ENCODE measurements around the gene BIN1.

Gene BIN1

GRCh38 chr2:127044165-127044718 is 62.7 kb downstream of the BIN1 start:
- Histone ChIP-seq H3K27me3 (peaks cover 0 to 2% of the 10 kb centered on the region in 2 donors), H3K4me3 (no peak overlapping the region), H3K9me3 (no peaks in the 10 kb centered on the region), H3K27ac (no peak overlapping the region), H3K36me3 (peaks cover 0 to 12% (median 0%) of the 10 kb centered on the region in 3 donors), H3K4me1 (no peaks in the 10 kb centered on the region)
- TF ChIP-seq CTCF (IDR thresholded peaks at IDR 0.05) = no peak
- no peak for DNase-seq
- intact Hi-C loops (cut with DNase I; ENCODE audit: low total_unique reads) = no loop called here

GRCh38 chr2:127043367-127044164 is 63.4 kb downstream of the BIN1 start:
- no peak for TF ChIP-seq CTCF (IDR thresholded peaks at IDR 0.05)
- Histone ChIP-seq H3K9me3 (no peaks in the 10 kb centered on the region), H3K27me3 (no peaks in the 10 kb centered on the region), H3K4me1 (no peaks in the 10 kb centered on the region), H3K36me3 (peaks cover 0 to 7% (median 0%) of the 10 kb centered on the region in 3 donors), H3K27ac (no peak overlapping the region), H3K4me3 (no peak overlapping the region)
- intact Hi-C loops (cut with DNase I; ENCODE audit: low total_unique reads) = no loop called here
- no peak for DNase-seq

- Histone ChIP-seq H3K27ac (no peak overlapping the region), H3K4me3 (no peak overlapping the region), H3K27me3 (no peaks in the 10 kb centered on the region), H3K4me1 (no peaks in the 10 kb centered on the region), H3K9me3 (no peaks in the 10 kb centered on the region), H3K36me3 (no peaks in the 10 kb centered on the region)
- intact Hi-C loops (cut with DNase I; ENCODE audit: low total_unique reads) = no loop called here
- no peak for DNase-seq
- no peak for TF ChIP-seq CTCF (IDR thresholded peaks at IDR 0.05)
These were observed 65.5 kb downstream of the BIN1 start for GRCh38 chr2:127041259-127041970.

- Histone ChIP-seq H3K4me1 (no peaks in the 10 kb centered on the region), H3K27me3 (no peaks in the 10 kb centered on the region), H3K27ac (no peak overlapping the region), H3K4me3 (no peak overlapping the region), H3K9me3 (no peaks in the 10 kb centered on the region), H3K36me3 (no peaks in the 10 kb centered on the region)
- DNase-seq = no peak
- intact Hi-C loops (cut with DNase I; ENCODE audit: low total_unique reads) = no loop called here
- TF ChIP-seq CTCF (IDR thresholded peaks at IDR 0.05) = no peak
These were observed 66.8 kb downstream of the BIN1 start for GRCh38 chr2:127040169-127040568.

DNA sequence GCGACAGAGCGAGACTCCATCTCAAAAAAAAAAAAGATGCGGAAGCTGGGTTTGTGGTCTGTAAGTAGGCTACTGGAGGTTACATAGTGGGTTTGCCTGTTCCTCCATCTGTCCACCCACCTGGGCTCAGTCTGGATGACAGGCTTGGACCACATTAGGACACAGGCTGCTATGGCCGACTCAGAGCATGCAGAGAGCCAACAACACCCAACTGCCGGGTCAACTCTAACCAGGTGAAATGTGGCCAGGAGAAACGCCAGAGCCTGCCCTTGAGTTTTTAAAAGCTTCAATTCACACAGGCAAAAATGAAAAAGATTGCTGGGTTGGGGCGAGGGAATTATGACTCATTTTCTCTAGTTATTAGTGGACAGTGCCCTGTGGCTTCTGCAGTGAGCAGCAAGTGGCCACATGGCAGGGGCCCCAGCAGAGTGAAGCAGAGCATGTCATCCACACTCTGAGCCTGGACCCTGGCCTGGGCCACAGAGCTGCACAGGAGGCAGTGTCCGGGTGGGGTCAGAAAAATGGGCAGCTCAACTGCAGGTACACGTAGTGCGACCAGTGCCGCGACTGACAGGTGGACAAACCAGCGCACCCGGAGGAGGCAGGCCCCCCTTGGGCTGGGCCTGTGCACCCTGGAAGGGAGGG is 67.4 kb downstream of the BIN1 start:
- intact Hi-C loops (cut with DNase I; ENCODE audit: low total_unique reads) = no loop called here

More for the DNA sequence above, 67.4 kb downstream of the BIN1 start:
- Histone ChIP-seq H3K4me3 (no peak overlapping the region), H3K27ac (no peak overlapping the region), H3K9me3 (no peaks in the 10 kb centered on the region), H3K27me3 (no peaks in the 10 kb centered on the region), H3K4me1 (no peaks in the 10 kb centered on the region), H3K36me3 (no peaks in the 10 kb centered on the region)
- no peak for TF ChIP-seq CTCF (IDR thresholded peaks at IDR 0.05)
- no peak for DNase-seq
